GM12865 (cell line): ENCODE measurements around the gene CFAP77.

ENCODE experiments used
- DNase-seq: peaks from one replicate; pipeline ENCODE4 v3.0.0; 2010; ENCODE audit warnings: low read depth
- H3K4me3 ChIP-seq: 2 replicates; pipeline ENCODE4 v1.5.1; 2011; ENCODE audit warnings: mild to moderate bottlenecking, low read depth, low read length, control low read depth
- TF ChIP-seq, protein P1 (sequence below): IDR thresholded peaks from 2 replicates; pipeline ENCODE4 v1.5.1; 2011; ENCODE audit warnings: low read length, control low read depth, low read depth, inconsistent platforms; ENCODE audit not compliant: insufficient read depth; ENCODE audit errors: missing control alignments

The CFAP77 gene

DNA sequence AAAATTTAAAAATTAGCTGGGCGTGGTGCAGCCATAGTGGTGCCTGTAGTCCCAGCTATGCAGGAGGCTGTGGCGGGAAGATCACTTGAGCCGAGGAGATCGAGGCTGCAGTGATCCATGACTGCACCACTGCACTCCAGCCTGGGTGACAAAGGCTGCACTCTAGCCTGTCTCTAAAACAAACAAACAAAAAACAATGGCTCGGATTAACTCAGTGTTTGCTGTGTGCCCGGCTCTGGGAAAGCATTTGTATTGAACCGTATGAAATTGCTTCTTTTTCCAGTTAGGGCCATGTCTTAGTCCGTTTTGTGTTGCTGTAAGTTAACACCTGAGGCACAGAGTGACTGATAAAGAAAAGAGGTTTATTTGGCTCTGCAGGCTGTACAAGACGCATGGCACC is 62.6 kb downstream of the CFAP77 start:
- no peak for DNase-seq
- TF ChIP-seq, protein P1, sequence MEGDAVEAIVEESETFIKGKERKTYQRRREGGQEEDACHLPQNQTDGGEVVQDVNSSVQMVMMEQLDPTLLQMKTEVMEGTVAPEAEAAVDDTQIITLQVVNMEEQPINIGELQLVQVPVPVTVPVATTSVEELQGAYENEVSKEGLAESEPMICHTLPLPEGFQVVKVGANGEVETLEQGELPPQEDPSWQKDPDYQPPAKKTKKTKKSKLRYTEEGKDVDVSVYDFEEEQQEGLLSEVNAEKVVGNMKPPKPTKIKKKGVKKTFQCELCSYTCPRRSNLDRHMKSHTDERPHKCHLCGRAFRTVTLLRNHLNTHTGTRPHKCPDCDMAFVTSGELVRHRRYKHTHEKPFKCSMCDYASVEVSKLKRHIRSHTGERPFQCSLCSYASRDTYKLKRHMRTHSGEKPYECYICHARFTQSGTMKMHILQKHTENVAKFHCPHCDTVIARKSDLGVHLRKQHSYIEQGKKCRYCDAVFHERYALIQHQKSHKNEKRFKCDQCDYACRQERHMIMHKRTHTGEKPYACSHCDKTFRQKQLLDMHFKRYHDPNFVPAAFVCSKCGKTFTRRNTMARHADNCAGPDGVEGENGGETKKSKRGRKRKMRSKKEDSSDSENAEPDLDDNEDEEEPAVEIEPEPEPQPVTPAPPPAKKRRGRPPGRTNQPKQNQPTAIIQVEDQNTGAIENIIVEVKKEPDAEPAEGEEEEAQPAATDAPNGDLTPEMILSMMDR: no peak
- no peak overlapping the region for H3K4me3 ChIP-seq

DNA sequence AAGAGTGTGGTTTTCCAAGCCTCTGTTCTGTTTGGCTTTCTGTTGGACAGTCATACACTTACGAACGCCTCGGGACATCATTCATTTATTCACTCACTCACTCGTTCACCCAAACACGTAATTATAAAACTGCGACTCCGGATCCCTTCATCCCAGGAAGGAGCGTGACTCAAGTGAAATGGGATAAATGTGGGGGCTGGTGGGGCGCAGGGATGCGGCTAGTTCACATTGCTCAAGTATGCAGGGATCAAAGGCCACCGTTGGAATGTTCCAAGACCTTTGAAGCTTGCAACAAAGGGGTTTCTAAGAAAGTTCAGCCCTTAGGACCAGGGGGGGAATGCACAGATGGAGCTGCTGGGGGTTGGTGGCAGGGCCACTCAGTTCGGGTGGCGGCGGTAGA is 64.2 kb downstream of the CFAP77 start:
- TF ChIP-seq, protein P1: no peak
- DNase-seq: no peak
- H3K4me3 ChIP-seq: no peak overlapping the region

DNA sequence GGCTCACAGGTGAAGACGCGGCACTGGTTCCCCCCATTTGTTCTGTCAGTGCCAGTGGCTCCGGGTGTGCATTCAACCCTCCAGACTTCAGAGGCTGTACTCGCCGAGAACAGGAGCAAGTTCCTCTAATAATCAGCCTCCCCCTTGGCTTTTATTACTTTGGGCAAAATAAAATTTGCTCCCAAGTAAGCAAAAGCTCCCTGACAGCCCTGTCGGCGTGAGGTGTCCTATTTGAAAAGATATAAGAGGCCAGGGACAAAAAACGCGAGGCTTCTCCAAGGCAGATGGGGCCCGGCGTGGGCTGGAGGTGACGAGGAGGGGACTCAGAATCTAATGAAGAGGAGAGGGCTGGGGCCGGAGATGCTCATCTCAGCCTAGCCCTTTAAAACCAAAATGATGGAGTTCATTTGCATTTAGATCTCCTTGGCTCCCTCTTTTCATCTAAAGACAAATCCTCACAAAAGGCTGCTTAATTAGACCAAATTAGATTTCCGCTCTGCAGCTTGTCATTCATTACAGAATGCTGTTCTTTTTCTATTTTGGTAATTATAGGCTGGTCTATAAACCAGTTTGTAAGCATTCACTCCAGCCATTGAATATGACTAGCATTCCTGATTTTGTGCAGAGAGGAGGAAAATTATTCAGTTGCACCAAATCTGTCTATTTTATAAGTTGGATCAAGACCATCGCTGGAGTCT is 68.5 kb downstream of the CFAP77 start:
- no peak overlapping the region for H3K4me3 ChIP-seq
- TF ChIP-seq, protein P1: no peak
- no peak for DNase-seq

DNA sequence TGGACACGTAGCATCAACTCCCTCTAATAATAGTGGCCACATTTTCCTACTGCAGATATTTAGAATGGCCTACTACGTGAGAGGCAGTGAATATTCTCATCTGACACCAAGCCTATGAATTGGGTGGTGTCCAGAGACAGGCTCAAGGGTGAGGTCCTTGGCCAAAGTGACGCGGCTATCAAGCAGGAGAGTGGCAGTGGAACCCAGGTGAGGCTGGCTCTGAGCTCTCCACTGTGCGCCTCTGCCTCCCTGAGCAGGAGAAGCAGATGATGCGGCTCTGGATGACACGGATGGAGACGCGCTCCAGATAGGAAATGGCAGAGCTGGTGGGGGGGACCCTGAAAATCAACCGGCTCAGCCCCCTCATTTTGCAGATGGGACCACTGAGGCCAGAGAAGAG is 69.7 kb downstream of the CFAP77 start:
- TF ChIP-seq, protein P1: no peak
- DNase-seq: no peak

DNA sequence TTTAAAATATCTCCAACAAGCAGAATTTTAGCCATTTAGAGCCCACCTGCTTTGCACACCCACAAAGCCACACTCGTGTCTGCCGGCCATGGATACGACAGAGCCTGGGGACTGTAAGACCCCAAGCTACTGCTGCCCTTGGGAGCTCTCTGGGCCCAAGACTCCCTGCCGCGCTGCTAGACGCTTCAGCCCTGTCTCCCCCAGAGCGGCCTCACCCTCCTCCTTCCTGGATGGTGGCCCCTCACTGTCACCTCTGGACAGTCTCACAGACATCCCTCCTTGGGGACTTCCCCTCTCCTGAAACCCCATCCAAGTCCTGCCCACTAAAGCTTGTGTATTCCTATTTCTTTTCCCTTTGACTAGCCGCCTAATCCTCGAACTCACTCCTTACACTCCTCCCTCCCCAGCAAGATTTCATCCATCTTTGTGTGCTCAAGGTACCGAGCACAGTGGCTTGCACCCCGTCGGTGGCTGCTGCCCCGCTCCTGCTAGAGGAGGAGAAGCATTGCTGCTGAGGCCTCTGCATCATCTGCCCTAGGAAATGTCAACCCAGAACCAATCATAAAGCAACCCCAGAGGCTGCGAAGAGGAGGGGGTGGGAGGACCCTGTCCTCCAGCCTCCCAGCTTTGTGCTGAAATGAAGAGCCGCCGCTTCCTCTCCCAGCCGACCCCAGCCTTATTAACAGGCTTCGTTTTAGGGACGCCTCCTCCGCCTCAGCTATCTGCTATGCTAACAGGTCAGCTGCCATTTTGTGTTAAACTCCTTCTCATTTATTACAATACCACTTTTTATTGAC is 71.2 kb downstream of the CFAP77 start:
- TF ChIP-seq, protein P1: no peak
- DNase-seq: no peak
- no peak overlapping the region for H3K4me3 ChIP-seq

More for the DNA sequence above, 69.7 kb downstream of the CFAP77 start:
- no peak overlapping the region for H3K4me3 ChIP-seq

DNA sequence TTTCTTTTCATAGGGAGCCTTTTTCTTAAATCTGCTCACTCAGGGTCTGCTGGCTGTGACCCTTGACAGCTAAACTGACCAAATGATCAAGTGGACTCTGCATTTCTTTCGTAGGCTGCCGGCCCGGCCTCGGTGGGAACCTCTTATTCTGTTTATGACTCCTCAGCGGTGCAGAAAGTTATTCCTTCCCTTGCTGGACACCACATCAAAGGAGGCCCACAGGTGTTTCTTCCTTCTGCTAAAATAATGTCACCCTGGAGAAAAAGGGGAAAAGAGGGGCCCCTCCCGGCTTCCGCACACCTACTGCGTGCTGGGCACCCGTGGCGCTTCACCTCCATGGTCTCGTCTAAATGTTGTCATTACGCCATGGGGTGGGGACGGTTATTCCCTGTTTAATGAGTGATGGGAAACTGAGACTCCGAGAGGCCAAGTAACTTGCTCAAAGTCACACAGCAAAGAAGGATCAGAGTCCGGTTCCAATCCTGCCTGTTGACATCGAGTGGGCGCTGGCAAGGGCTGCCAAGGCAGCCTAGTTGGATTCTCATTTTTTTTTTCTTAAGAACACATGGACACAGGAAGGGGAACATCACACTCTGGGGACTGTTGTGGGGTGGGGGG is 72.3 kb downstream of the CFAP77 start:
- DNase-seq: no peak
- TF ChIP-seq, protein P1: no peak
- no peak overlapping the region for H3K4me3 ChIP-seq

DNA sequence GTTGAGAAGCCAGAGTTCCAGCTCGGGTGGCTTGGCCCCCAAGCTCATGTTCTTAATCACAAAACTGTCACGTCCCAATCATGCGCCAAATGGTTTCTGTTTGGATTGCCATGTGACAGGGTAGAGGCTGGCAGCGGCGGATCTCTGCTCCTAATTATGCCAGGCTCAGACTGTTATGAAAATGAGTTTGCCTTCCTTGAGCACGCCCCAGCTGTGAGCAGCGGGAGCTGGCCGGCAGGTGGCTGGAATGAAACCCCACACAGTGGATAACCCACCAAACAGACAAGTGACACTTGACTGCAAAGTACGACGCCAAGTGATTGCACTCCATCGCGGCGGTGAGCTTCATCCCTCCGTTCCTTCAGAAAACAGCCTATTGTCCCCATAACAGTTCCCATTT is 75.4 kb downstream of the CFAP77 start:
- TF ChIP-seq, protein P1: no peak
- no peak for DNase-seq

More for the DNA sequence above, 75.4 kb downstream of the CFAP77 start:
- no peak overlapping the region for H3K4me3 ChIP-seq
